ENCODE data around the gene ADGRG3.
A peak's percentile ranks its signal among the peaks of the same experiment; 100 is the strongest.

The ADGRG3 gene

DNA sequence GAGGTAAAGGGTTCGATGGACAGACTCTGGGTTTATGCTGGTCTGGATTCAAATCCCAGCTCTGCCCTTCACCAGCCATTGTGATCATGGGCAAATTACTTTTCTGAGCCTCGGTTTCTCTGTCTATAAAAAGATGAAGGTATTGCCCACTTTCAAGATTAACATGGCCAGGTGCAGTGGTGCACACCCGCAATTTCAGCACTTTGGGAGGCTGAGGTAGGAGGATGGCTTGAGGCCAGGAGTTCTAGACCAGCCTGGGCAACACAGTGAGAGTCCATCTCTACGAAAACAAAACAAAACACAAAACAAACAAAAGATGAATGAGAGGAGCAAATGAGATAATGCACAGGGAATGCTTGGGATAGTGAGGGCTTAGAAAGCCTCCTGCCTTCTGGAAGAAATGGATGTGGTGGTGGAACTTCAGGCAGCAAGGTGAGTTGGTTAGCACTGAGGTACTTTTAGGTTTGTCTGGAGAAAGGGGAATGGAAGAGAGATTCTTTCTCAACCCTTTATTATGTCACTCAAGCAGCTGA is 8.5 kb downstream of the ADGRG3 start:
- peak in 1 of 2 donors; percentile 5 for DNase-seq (ENCODE audit: low read depth in 2 of 2)
- no peak overlapping the region for H3K4me3 ChIP-seq (replicated peaks in 1 of 2; ENCODE audit: low read depth in 2 of 2, low read length in 2 of 2)
- TF ChIP-seq CTCF (IDR thresholded peaks at IDR 0.05; ENCODE audit: low read depth, low read length): no peak

DNA sequence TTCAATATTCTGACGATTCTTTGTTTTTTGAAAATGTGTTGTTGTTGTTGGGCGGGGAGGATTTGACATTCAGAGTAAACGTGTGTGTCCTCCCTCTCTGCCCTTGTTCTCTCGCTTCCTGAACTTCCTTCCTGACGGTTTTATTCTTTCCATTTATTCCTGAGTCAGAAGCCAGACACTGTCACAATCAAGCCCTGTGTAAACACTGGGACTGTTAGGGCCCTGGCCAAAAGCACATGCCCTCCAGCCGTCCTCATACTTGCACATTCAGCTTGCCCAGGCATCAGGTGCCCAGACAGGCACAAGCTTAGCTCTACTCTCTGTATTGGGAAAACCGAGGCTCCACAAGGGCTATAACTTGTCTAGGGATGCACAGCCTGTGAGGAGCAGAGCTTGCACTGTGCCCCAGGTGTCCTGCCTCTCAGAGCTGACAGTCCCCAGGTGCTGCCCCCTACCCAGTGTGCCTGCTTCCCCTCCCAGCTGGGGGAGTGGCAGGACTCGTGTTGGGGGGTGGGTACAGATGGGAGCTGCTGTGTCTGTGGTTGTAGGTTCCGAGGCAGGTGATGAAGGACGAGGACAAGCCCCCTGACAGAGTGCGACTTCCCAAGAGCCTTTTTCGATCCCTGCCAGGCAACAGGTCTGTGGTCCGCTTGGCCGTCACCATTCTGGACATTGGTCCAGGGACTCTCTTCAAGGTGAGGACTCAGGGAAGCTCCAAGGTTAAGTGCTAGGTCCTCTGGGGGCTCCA is 9.7 kb downstream of the ADGRG3 start:
- no peak for DNase-seq (ENCODE audit: low read depth in 2 of 2)
- H3K4me3 ChIP-seq (replicated peaks in 1 of 2; ENCODE audit: low read depth in 2 of 2, low read length in 2 of 2): no peak overlapping the region
- TF ChIP-seq CTCF (IDR thresholded peaks at IDR 0.05; ENCODE audit: low read depth, low read length): no peak

DNA sequence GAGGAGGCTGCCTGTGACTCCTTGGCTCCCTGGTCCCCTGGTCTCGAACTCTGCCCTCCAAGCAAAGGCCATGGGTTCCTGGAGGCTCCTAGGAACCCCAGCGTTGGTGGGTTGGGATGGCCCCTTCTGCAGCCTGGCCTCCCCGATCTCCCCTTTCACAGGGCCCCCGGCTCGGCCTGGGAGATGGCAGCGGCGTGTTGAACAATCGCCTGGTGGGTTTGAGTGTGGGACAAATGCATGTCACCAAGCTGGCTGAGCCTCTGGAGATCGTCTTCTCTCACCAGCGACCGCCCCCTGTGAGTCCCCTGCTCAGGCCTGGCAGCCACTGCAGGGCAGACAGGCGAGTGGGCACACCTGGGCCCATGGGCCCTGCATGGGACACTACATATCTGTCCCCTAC is 10.9 kb downstream of the ADGRG3 start:
- no peak overlapping the region for H3K4me3 ChIP-seq (replicated peaks in 1 of 2; ENCODE audit: low read depth in 2 of 2, low read length in 2 of 2)
- no peak for DNase-seq (ENCODE audit: low read depth in 2 of 2)
- TF ChIP-seq CTCF (IDR thresholded peaks at IDR 0.05; ENCODE audit: low read depth, low read length): no peak

GRCh38 chr16:57679767-57680482 is 11.8 kb downstream of the ADGRG3 start:
- TF ChIP-seq CTCF (IDR thresholded peaks at IDR 0.05; ENCODE audit: low read depth, low read length): no peak
- no peak for DNase-seq (ENCODE audit: low read depth in 2 of 2)
- no peak overlapping the region for H3K4me3 ChIP-seq (replicated peaks in 1 of 2; ENCODE audit: low read depth in 2 of 2, low read length in 2 of 2)

- no peak overlapping the region for H3K4me3 ChIP-seq (replicated peaks in 1 of 2; ENCODE audit: low read depth in 2 of 2, low read length in 2 of 2)
- no peak for TF ChIP-seq CTCF (IDR thresholded peaks at IDR 0.05; ENCODE audit: low read depth, low read length)
- no peak for DNase-seq (ENCODE audit: low read depth in 2 of 2)
These were observed 12.8 kb downstream of the ADGRG3 start for GRCh38 chr16:57680842-57681375.

GRCh38 chr16:57681950-57682728 is 14.0 kb downstream of the ADGRG3 start:
- no peak overlapping the region for H3K4me3 ChIP-seq (replicated peaks in 1 of 2; ENCODE audit: low read depth in 2 of 2, low read length in 2 of 2)
- DNase-seq (ENCODE audit: low read depth in 2 of 2): no peak
- TF ChIP-seq CTCF (IDR thresholded peaks at IDR 0.05; ENCODE audit: low read depth, low read length): no peak
